CD4-positive, alpha-beta T cell (primary cell): Measurements from ENCODE around the gene SIX3. TPM values are rescaled to one million over a fixed set of nuclear protein-coding genes. Genes with fewer than 3 reads are reported as not detected.

Experiments used
- ATAC-seq: fragments of 200-7000 bp; cut with Tn5 transposase; one replicate; pipeline ENCODE4 v1.10.0; 2022; ENCODE audit warnings: mild to moderate bottlenecking; ENCODE audit not compliant: poor library complexity
- CTCF ChIA-PET: fragments of 350-600 bp; sonication (Branson Sonifier 250); formaldehyde crosslinking; loops from one replicate; lab custom pipeline; 2021; ENCODE audit warnings: antibody characterized with exemption, inconsistent platforms; lab: Charles Lee
- POLR2A ChIA-PET: fragments of 350-600 bp; sonication (Branson Sonifier 250); formaldehyde crosslinking; loops from one replicate; lab custom pipeline; 2021; ENCODE audit warnings: antibody characterized with exemption, inconsistent platforms; lab: Charles Lee
- DNase-seq, 14 experiments: peaks; one replicate each; pipeline ENCODE4 v3.0.0-alpha.2; 2013 to 2020; ENCODE audit warnings: mixed read lengths in 2 of 14
- H3K27ac ChIP-seq, 2 donors: one replicate each; pipeline versions ENCODE4 v1.5.1 to v1.7.0; 2013; ENCODE audit warnings: low read length in 2 of 2, low read depth in 1 of 2, mild to moderate bottlenecking in 1 of 2
- H3K27me3 ChIP-seq, 2 experiments: 1 replicate in 1 of 2; 2 replicates in 1 of 2; pipeline versions ENCODE4 v1.6.1 to v1.7.0; 2013; ENCODE audit warnings: low read length in 2 of 2, control low read depth in 1 of 2, mild to moderate bottlenecking in 1 of 2, moderate library complexity in 1 of 2; ENCODE audit not compliant: insufficient read depth in 2 of 2, control insufficient read depth in 1 of 2
- H3K36me3 ChIP-seq: one replicate; pipeline ENCODE4 v1.6.1; 2013; ENCODE audit warnings: low read length, control low read depth; ENCODE audit not compliant: insufficient read depth
- H3K4me1 ChIP-seq: one replicate; pipeline ENCODE4 v1.6.1; 2013; ENCODE audit warnings: low read length, control low read depth; ENCODE audit not compliant: insufficient read depth
- H3K4me3 ChIP-seq: one replicate; pipeline ENCODE4 v1.5.1; 2013; ENCODE audit warnings: mild to moderate bottlenecking, low read length, moderate library complexity
- H3K9me3 ChIP-seq, 2 experiments: 1 replicate in 1 of 2; 2 replicates in 1 of 2; pipeline versions ENCODE4 v1.6.1 to v1.7.0; 2013; ENCODE audit warnings: low read length in 2 of 2, mild to moderate bottlenecking in 2 of 2, control low read depth in 1 of 2, moderate library complexity in 1 of 2; ENCODE audit not compliant: control insufficient read depth in 1 of 2, insufficient read depth in 1 of 2
- H3K27ac Mint-ChIP-seq: one replicate; pipeline ENCODE4 v1.8.0; 2020; ENCODE audit warnings: mixed read lengths
- H3K27me3 Mint-ChIP-seq: one replicate; pipeline ENCODE4 v1.8.0; 2021; ENCODE audit warnings: mixed read lengths
- H3K36me3 Mint-ChIP-seq: one replicate; pipeline ENCODE4 v1.8.0; 2021; ENCODE audit warnings: low read depth, mixed read lengths
- H3K4me1 Mint-ChIP-seq: one replicate; pipeline ENCODE4 v1.8.0; 2021; ENCODE audit warnings: low read depth, mixed read lengths
- H3K4me3 Mint-ChIP-seq: one replicate; pipeline ENCODE4 v1.8.0; 2020; ENCODE audit warnings: mild to moderate bottlenecking, mixed read lengths
- H3K9me3 Mint-ChIP-seq: one replicate; pipeline ENCODE4 v1.8.0; 2020; ENCODE audit warnings: mixed read lengths
- intact Hi-C, 2 experiments: fragments of 100-400 bp; cut with DNase I in 1 of 2; cut with micrococcal nuclease in 1 of 2; formaldehyde crosslinking; loops; one replicate each; pipeline versions ENCODE4 v1.15.1 to v1.9.0; 2023 to 2025; cut with DNase I, micrococcal nuclease
- total RNA-seq, 174 experiments: library from RNA in 2 of 174; stranded (reverse) in 2 of 174; gene quantifications; one replicate each; pipeline ENCODE4 v1.2.3 and lab custom pipeline; 2021 to 2026
- TF ChIP-seq, protein P1 (sequence below): fragments of 200-600 bp; IDR thresholded peaks from one replicate; pipeline ENCODE4 v1.8.0; 2022; ENCODE audit warnings: antibody characterized with exemption, mild to moderate bottlenecking

Gene SIX3
- total RNA-seq, 2 experiments from 2014 or later = not detected

DNA sequence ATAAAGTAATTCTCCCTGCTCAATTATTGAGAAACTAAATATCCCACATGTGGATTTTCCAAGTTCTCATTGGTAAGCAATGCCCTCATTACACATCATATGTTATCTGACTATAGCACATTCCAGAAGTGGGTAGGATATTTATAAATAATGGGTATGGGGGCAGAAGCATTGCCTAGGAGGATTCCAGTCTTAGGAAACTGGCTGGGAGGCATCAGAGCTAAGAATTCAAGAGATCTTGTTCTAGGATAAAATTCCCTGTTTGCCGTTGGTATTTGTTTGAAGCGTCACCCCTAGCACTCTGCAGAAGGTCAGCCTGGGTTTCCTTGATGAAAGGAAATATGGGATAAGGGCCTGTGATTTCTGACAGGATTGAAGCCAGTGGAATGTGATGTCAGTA is 47.7 kb downstream of the SIX3 start:
- Histone ChIP-seq H3K36me3 (no peaks in the 10 kb centered on the region), H3K9me3 (peaks cover under 1 to 5% of the 10 kb centered on the region in 2 experiments), H3K27ac (no peak overlapping the region), H3K4me3 (no peak overlapping the region), H3K4me1 (no peaks in the 10 kb centered on the region), H3K27me3 (peaks cover 7 to 10% of the 10 kb centered on the region in 2 experiments)
- TF ChIP-seq, protein P1, sequence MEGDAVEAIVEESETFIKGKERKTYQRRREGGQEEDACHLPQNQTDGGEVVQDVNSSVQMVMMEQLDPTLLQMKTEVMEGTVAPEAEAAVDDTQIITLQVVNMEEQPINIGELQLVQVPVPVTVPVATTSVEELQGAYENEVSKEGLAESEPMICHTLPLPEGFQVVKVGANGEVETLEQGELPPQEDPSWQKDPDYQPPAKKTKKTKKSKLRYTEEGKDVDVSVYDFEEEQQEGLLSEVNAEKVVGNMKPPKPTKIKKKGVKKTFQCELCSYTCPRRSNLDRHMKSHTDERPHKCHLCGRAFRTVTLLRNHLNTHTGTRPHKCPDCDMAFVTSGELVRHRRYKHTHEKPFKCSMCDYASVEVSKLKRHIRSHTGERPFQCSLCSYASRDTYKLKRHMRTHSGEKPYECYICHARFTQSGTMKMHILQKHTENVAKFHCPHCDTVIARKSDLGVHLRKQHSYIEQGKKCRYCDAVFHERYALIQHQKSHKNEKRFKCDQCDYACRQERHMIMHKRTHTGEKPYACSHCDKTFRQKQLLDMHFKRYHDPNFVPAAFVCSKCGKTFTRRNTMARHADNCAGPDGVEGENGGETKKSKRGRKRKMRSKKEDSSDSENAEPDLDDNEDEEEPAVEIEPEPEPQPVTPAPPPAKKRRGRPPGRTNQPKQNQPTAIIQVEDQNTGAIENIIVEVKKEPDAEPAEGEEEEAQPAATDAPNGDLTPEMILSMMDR = no peak
- Mint-ChIP-seq H3K4me1 (no peaks in the 10 kb centered on the region), H3K27ac (no peak overlapping the region), H3K27me3 (peaks cover 62% of the 10 kb centered on the region), H3K9me3 (peaks cover 5% of the 10 kb centered on the region), H3K36me3 (no peaks in the 10 kb centered on the region), H3K4me3 (no peak overlapping the region)
- CTCF ChIA-PET = no interaction called here
- DNase-seq (no peak), ATAC-seq (no peak)
- intact Hi-C loops = no loop called here
- POLR2A ChIA-PET = no interaction called here

- H3K27me3 Mint-ChIP-seq = peaks cover 75% of the 10 kb centered on the region
- intact Hi-C loops = no loop called here
- peaks cover 1% of the 10 kb centered on the region for H3K4me1 Mint-ChIP-seq
- H3K27ac Mint-ChIP-seq = no peak overlapping the region
- TF ChIP-seq, protein P1 = no peak
- ChIA-PET POLR2A (no interaction called here), CTCF (no interaction called here)
- peaks cover 3% of the 10 kb centered on the region for H3K9me3 Mint-ChIP-seq
- DNase-seq (no peak), ATAC-seq (no peak)
- H3K4me3 Mint-ChIP-seq = no peak overlapping the region
- no peak overlapping the region for H3K4me3 ChIP-seq
- no peaks in the 10 kb centered on the region for H3K36me3 ChIP-seq
- H3K9me3 ChIP-seq = no peaks in the 10 kb centered on the region
- H3K27me3 ChIP-seq = peaks cover 37 to 38% of the 10 kb centered on the region in 2 experiments
- no peaks in the 10 kb centered on the region for H3K36me3 Mint-ChIP-seq
- no peaks in the 10 kb centered on the region for H3K4me1 ChIP-seq
- H3K27ac ChIP-seq = no peak overlapping the region
Observed at GRCh38 chr2:44994377-44994776, 52.9 kb downstream of the SIX3 start.

Other genes with a start within 250 kb of the SIX3 start
- not detected for gene SIX2, start 67.8 kb downstream of the SIX3 start, total RNA-seq